BJ (cell line): ENCODE measurements around the gene LCE2C. TPM values are rescaled to one million over a fixed set of nuclear protein-coding genes. Genes with fewer than 3 reads are reported as not detected.
"Not testable (repeated sequence)": the region's sequence is repeated elsewhere in the genome, so short reads cannot be mapped to it uniquely, and the experiment has no call there.

Source experiments
- CTCF ChIA-PET: fragments of 350-600 bp; formaldehyde crosslinking; extraction: SDS; loops from one replicate; lab custom pipeline; 2021; ENCODE audit warnings: antibody characterized with exemption, inconsistent platforms; lab: Yijun Ruan, JAX
- POLR2A ChIA-PET: fragments of 300-600 bp; sonication (Branson Sonifier 250); formaldehyde crosslinking; extraction: SDS; loops from one replicate; lab custom pipeline; 2021; ENCODE audit warnings: antibody characterized with exemption; lab: Charles Lee
- DNase-seq: peaks from one replicate; pipeline ENCODE4 v3.0.0-alpha.2; 2011; ENCODE audit warnings: low read depth
- H3K27me3 ChIP-seq: 2 replicates; pipeline ENCODE4 v1.6.0; 2011; ENCODE audit warnings: low read length; ENCODE audit not compliant: control insufficient read depth, insufficient read depth
- H3K36me3 ChIP-seq: 2 replicates; pipeline ENCODE4 v1.5.1; 2011; ENCODE audit warnings: low read length; ENCODE audit not compliant: control insufficient read depth, insufficient read depth
- H3K4me3 ChIP-seq: 2 replicates; pipeline ENCODE4 v1.5.1; 2011; ENCODE audit warnings: low read depth, mild to moderate bottlenecking, control low read depth, low read length
- CTCF ChIP-seq: IDR thresholded peaks from 2 replicates; pipeline ENCODE4 v1.5.1; 2011; ENCODE audit warnings: low read depth, mild to moderate bottlenecking, control low read depth, inconsistent platforms, low read length, moderate library complexity; ENCODE audit not compliant: insufficient read depth
- polyA minus RNA-seq: library from RNA; depleted of rRNA, polyadenylated mRNA; stranded (reverse); fragments of >200 nt; gene quantifications from 2 replicates; pipeline ENCODE4 v1.2.3, GENCODE V29; 2011; rRNA and poly(A)+ RNA removed
- polyA plus RNA-seq: library from polyadenylated mRNA; depleted of rRNA; stranded (reverse); fragments of >200 nt; gene quantifications from 2 replicates; pipeline ENCODE4 v1.2.3, GENCODE V29; 2011; rRNA removed

Gene LCE2C
- not detected in 2 replicates for polyA plus RNA-seq
- polyA minus RNA-seq = not detected in 2 replicates

DNA sequence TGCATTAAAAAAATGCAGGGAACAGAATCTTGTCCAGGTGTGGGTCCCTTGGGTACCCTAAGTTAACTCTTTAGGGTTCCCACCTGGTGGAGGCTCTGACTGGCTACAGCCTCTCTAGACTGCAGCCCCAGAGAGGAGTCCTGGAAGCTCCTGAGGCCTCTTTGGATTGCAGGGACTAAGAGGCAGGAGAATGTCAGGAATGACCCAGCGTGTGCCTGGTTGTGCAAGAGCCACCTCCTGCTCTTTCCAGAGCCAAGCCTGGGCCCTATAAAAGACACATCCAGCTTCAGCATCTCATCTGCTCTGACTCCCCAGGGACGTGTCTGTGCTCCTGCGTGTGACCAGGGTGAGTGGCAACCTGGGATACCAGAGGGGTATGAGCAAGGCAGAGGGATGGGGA is at the start of gene LCE2C:
LCE2C (plus strand) TSS at position 297 of the 400 bp plus-strand sequence. CDS start 737 bp downstream, outside the sequence.
- H3K4me3 ChIP-seq, H3K27me3 ChIP-seq, DNase-seq, CTCF ChIA-PET, POLR2A ChIA-PET, H3K36me3 ChIP-seq: not testable (repeated sequence)

DNA sequence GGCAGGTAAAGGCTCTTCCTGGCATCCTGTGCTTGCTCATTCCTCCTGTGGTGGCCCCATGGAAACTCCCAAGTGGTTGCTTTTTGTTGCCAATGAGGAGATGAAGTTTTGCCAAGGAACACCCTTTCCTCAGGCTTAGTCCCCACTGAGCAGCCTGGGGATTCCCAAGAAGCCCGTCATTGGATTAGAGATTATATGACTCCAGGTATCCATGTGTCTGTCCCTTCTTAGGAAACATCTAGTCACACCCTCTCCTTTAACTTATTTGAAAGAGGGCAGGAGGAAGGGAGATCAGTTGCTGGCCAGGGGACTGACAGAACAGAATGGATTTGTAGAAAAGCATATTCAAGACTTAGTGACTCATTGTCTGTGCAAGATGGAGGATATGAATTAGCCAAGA is 48.3 kb upstream of the LCE2C start:
- POLR2A ChIA-PET = no interaction called here

GRCh38 chr1:152630596-152630995 is 44.5 kb upstream of the LCE2C start:
- Histone ChIP-seq H3K27me3 (no peaks in the 10 kb centered on the region), H3K36me3 (no peaks in the 10 kb centered on the region), H3K4me3 (no peak overlapping the region)
- TF ChIP-seq CTCF = no peak
- CTCF ChIA-PET = no interaction called here
- DNase-seq = no peak
- POLR2A ChIA-PET = no interaction called here

More for the DNA sequence above, 48.3 kb upstream of the LCE2C start:
- Histone ChIP-seq H3K4me3 (no peak overlapping the region), H3K36me3 (no peaks in the 10 kb centered on the region), H3K27me3 (no peaks in the 10 kb centered on the region)
- TF ChIP-seq CTCF = no peak
- CTCF ChIA-PET = no interaction called here
- DNase-seq = no peak

DNA sequence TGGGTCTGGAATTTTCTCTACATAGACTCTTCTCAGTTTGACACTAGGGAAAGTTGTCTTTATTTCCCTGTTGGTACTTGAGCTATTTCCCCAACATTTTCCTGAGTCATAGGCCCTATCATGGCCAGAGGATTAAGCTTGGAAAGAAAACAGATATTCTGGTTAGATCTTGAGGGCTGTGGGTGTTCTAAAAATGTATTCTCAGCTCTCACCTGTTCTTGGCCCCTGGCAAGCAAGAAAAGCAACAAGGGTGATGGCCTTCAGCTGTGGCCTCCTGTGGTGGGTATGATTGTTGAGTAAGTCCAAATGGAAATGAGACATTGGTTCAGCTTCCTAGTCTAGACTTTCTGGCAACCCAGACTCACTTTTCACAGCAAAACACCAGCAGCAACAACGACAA is 34.7 kb upstream of the LCE2C start:
- Histone ChIP-seq H3K4me3 (no peak overlapping the region), H3K27me3 (no peaks in the 10 kb centered on the region), H3K36me3 (no peaks in the 10 kb centered on the region)
- ChIA-PET CTCF (interaction anchor here (0.7 to 3.1 kb wide), 2 partner anchors 14 to 286 kb away, joined by 3 to 11 read pairs; no protein-coding TSS in a partner anchor), POLR2A (no interaction called here)
- TF ChIP-seq CTCF = no peak
- DNase-seq = no peak

- CTCF ChIA-PET = interaction anchor here (1.3 to 1.7 kb wide), 2 partner anchors 9 to 10 kb away, joined by 4 to 6 read pairs; no protein-coding TSS in a partner anchor
- TF ChIP-seq CTCF = no peak
- POLR2A ChIA-PET = no interaction called here
Measured at GRCh38 chr1:152643945-152644344, 31.1 kb upstream of the LCE2C start.

DNA sequence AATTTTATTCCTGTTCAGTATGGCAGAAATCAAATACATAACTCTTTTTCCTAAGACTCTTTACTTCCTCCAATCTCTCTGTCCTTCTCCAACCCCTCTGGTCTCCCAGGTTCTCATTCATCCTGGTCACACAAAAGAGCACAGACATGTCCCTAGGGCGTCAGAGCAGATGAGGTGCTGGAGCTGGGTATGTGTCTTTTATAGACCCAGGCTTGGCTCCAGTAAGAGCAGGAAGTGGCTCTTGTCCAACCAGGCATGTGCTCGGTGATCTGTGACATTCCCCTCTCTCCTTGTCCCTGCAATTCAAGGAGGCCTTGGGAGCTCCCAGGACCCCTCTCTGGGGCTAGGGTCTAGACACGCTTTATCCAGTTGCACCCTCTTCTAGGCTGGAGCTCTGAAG is 29.9 kb upstream of the LCE2C start:
- no peak for DNase-seq
- Histone ChIP-seq H3K27me3 (no peaks in the 10 kb centered on the region), H3K4me3 (no peak overlapping the region), H3K36me3 (no peaks in the 10 kb centered on the region)
- ChIA-PET POLR2A (interaction anchor here (0.5 kb wide), 1 partner anchor 9 kb away, joined by 3 read pairs; no protein-coding TSS in a partner anchor), CTCF (interaction anchor here (1.4 kb wide), 1 partner anchor 9 kb away, joined by 3 read pairs; no protein-coding TSS in a partner anchor)
- TF ChIP-seq CTCF = no peak

More at GRCh38 chr1:152643945-152644344, 31.1 kb upstream of the LCE2C start:
- no peak overlapping the region for H3K4me3 ChIP-seq
- no peak for DNase-seq
- H3K36me3 ChIP-seq = no peaks in the 10 kb centered on the region
- no peaks in the 10 kb centered on the region for H3K27me3 ChIP-seq
